ENCODE measurements around the gene PLB1. TPM values are rescaled to one million over a fixed set of nuclear protein-coding genes. Genes with fewer than 3 reads are reported as not detected.

PLB1 gene
- total RNA-seq, 1 donor from 2014 or later: not detected

- no peak overlapping the region for H3K27ac Mint-ChIP-seq (ENCODE audit: unreplicated experiment)
- no peak for DNase-seq
- TF ChIP-seq CTCF (IDR thresholded peaks at IDR 0.05; ENCODE audit: partially characterized antibody, unreplicated experiment): no peak
- H3K36me3 Mint-ChIP-seq (ENCODE audit: unreplicated experiment): no peaks in the 10 kb centered on the region
- H3K27me3 Mint-ChIP-seq (ENCODE audit: unreplicated experiment): peaks cover 2% of the 10 kb centered on the region
- no peak overlapping the region for H3K4me3 Mint-ChIP-seq (ENCODE audit: unreplicated experiment)
- no peaks in the 10 kb centered on the region for H3K4me1 Mint-ChIP-seq (ENCODE audit: low read depth, unreplicated experiment)
- H3K9me3 Mint-ChIP-seq (ENCODE audit: unreplicated experiment): no peaks in the 10 kb centered on the region
These were observed 13.5 kb downstream of the PLB1 start for GRCh38 chr2:28509361-28509760.

GRCh38 chr2:28510184-28510583, 14.3 kb downstream of the PLB1 start:
- no peak for TF ChIP-seq CTCF (IDR thresholded peaks at IDR 0.05; ENCODE audit: partially characterized antibody, unreplicated experiment)
- Mint-ChIP-seq H3K4me1 (ENCODE audit: low read depth, unreplicated experiment) (no peaks in the 10 kb centered on the region), H3K36me3 (ENCODE audit: unreplicated experiment) (no peaks in the 10 kb centered on the region), H3K27me3 (ENCODE audit: unreplicated experiment) (peaks cover 2% of the 10 kb centered on the region), H3K27ac (ENCODE audit: unreplicated experiment) (no peak overlapping the region), H3K4me3 (ENCODE audit: unreplicated experiment) (no peak overlapping the region), H3K9me3 (ENCODE audit: unreplicated experiment) (no peaks in the 10 kb centered on the region)
- no peak for DNase-seq

GRCh38 chr2:28511871-28512606, 16.2 kb downstream of the PLB1 start:
- Mint-ChIP-seq H3K4me1 (ENCODE audit: low read depth, unreplicated experiment) (no peaks in the 10 kb centered on the region), H3K9me3 (ENCODE audit: unreplicated experiment) (no peaks in the 10 kb centered on the region), H3K27ac (ENCODE audit: unreplicated experiment) (no peak overlapping the region), H3K27me3 (ENCODE audit: unreplicated experiment) (peaks cover 2% of the 10 kb centered on the region), H3K4me3 (ENCODE audit: unreplicated experiment) (no peak overlapping the region), H3K36me3 (ENCODE audit: unreplicated experiment) (no peaks in the 10 kb centered on the region)
- DNase-seq: no peak
- TF ChIP-seq CTCF (IDR thresholded peaks at IDR 0.05; ENCODE audit: partially characterized antibody, unreplicated experiment): no peak

- DNase-seq: no peak
- H3K27ac Mint-ChIP-seq (ENCODE audit: unreplicated experiment): no peak overlapping the region
- H3K9me3 Mint-ChIP-seq (ENCODE audit: unreplicated experiment): no peaks in the 10 kb centered on the region
These were observed 16.7 kb downstream of the PLB1 start for GRCh38 chr2:28512607-28512965.

More at GRCh38 chr2:28512607-28512965, 16.7 kb downstream of the PLB1 start:
- TF ChIP-seq CTCF (IDR thresholded peaks at IDR 0.05; ENCODE audit: partially characterized antibody, unreplicated experiment): no peak
- Mint-ChIP-seq H3K4me1 (ENCODE audit: low read depth, unreplicated experiment) (no peaks in the 10 kb centered on the region), H3K27me3 (ENCODE audit: unreplicated experiment) (peaks cover 2% of the 10 kb centered on the region), H3K36me3 (ENCODE audit: unreplicated experiment) (no peaks in the 10 kb centered on the region), H3K4me3 (ENCODE audit: unreplicated experiment) (no peak overlapping the region)

Data from glutamatergic neuron (in vitro differentiated cells).